ENCODE results near the gene PYROXD2.

DNA sequence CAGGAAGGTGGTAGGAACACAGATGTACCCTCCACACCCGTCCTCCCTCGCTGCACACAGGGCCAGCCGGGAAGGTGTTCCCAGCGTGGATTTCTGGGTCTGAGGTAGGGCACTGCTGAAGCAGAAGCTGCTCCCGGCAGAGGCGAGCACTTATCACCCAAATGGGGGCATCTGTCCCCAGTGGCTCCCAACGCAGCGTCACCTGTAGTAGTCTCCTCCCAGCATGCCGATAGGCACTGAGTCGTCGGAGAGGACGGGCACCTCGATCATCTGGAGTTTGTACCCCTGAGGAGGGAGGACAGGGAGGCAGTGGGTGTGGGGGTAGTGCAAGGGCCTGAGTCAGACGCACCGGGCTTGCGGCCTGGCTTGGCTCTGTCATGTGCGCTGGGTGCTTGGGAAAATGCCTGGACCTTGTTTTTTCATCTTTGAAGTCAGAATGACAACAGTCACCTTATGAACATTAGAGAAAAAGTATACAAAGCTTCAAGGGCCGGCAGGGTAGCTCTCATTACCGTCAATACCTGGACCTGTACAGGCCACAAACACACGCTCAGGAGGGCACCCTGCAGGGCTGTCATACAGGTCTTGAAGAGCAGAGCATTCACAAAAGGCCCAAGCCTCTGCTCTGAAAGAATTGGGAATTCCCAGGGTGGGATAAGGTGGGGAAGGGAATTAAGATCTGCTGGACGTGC is 3.1 kb upstream of the PYROXD2 start:
- TF ChIP-seq TARDBP (IDR thresholded peaks at IDR 0.05) (no peak), FOXA1 (IDR thresholded peaks at IDR 0.05) (no peak), SP1 (IDR thresholded peaks at IDR 0.05) (no peak)
